GM19023 (cell line): Measurements from ENCODE around the gene HNRNPH2.
A peak's percentile ranks its signal among the peaks of the same experiment; 100 is the strongest.

Source experiments
- ATAC-seq: cut with Tn5 transposase; IDR thresholded peaks from one replicate; pipeline ENCODE4 v1.9.1; 2021; ENCODE audit warnings: mild to moderate bottlenecking, moderate library complexity; ENCODE audit not compliant: unreplicated experiment

Gene HNRNPH2

GRCh38 chrX:101407748-101408531 is at the start of gene HNRNPH2, which contains the start of gene GLA:
Gene HNRNPH2 (plus strand): TSS chrX:101408222. CDS start chrX:101411989, 3,767 bp downstream.
Gene GLA (minus strand): TSS chrX:101407925. CDS start chrX:101407903, 22 bp downstream.
- peak; percentile 92 for ATAC-seq

- no peak for ATAC-seq
Measured at GRCh38 chrX:101359966-101360365, 48.1 kb upstream of the HNRNPH2 start.

GRCh38 chrX:101360390-101360789 is 47.6 kb upstream of the HNRNPH2 start:
- no peak for ATAC-seq

GRCh38 chrX:101362116-101362515 is 45.9 kb upstream of the HNRNPH2 start:
- no peak for ATAC-seq

- no peak for ATAC-seq
Measured at GRCh38 chrX:101362757-101363156, 45.3 kb upstream of the HNRNPH2 start.

GRCh38 chrX:101365301-101365795 is 42.7 kb upstream of the HNRNPH2 start:
- ATAC-seq = no peak

GRCh38 chrX:101368800-101369199 is 39.2 kb upstream of the HNRNPH2 start:
- no peak for ATAC-seq

GRCh38 chrX:101369687-101370086 is 38.3 kb upstream of the HNRNPH2 start:
- no peak for ATAC-seq

GRCh38 chrX:101370888-101371504 is 37.0 kb upstream of the HNRNPH2 start:
- ATAC-seq = peak; percentile 78

GRCh38 chrX:101377547-101377946 is 30.5 kb upstream of the HNRNPH2 start:
- ATAC-seq = no peak

GRCh38 chrX:101383679-101384205 is 24.3 kb upstream of the HNRNPH2 start:
- peak; percentile 56 for ATAC-seq

GRCh38 chrX:101385026-101385684 is 22.9 kb upstream of the HNRNPH2 start:
- ATAC-seq = peak; percentile 7

- ATAC-seq = peak; percentile 65
Measured at GRCh38 chrX:101385795-101386541, 22.1 kb upstream of the HNRNPH2 start, which contains the start of gene BTK. Gene BTK (minus strand): TSS chrX:101386191. CDS start chrX:101375284, 10,907 bp downstream.

GRCh38 chrX:101386542-101386885 is 21.5 kb upstream of the HNRNPH2 start:
- no peak for ATAC-seq

GRCh38 chrX:101388604-101389003 is 19.4 kb upstream of the HNRNPH2 start:
- no peak for ATAC-seq

GRCh38 chrX:101390664-101391525 is 17.1 kb upstream of the HNRNPH2 start, which contains the start of gene RPL36A:
Gene RPL36A (plus strand): TSS chrX:101391011. CDS start chrX:101391044, 33 bp downstream.
- peak; percentile 74 for ATAC-seq

GRCh38 chrX:101391831-101392230 is 16.2 kb upstream of the HNRNPH2 start:
- ATAC-seq = no peak

GRCh38 chrX:101393530-101394305 is 14.3 kb upstream of the HNRNPH2 start:
- ATAC-seq = no peak

GRCh38 chrX:101394372-101394771 is 13.7 kb upstream of the HNRNPH2 start:
- no peak for ATAC-seq
